Mononuclear cell (primary cell): ENCODE data around the gene ACBD4. TPM values are rescaled to one million over a fixed set of nuclear protein-coding genes. Genes with fewer than 3 reads are reported as not detected.
A peak's percentile ranks its signal among the peaks of the same experiment; 100 is the strongest.

ENCODE experiments used
- H3K27me3 ChIP-seq: 2 replicates; pipeline ENCODE4 v1.6.0; 2011; ENCODE audit warnings: low read length, control low read depth; ENCODE audit not compliant: insufficient read depth
- H3K4me1 ChIP-seq: 2 replicates; pipeline ENCODE4 v1.5.1; 2011; ENCODE audit warnings: mild to moderate bottlenecking, low read length, control low read depth; ENCODE audit not compliant: insufficient read depth
- H3K4me3 ChIP-seq: 2 replicates; pipeline ENCODE4 v1.5.1; 2011; ENCODE audit warnings: mild to moderate bottlenecking, low read length, moderate library complexity
- H3K9me3 ChIP-seq: 2 replicates; pipeline ENCODE4 v1.5.1; 2011; ENCODE audit warnings: low read depth, mild to moderate bottlenecking, control low read depth, low read length
- total RNA-seq: library from RNA; depleted of rRNA; stranded (reverse); fragments of >200 nt; gene quantifications from one replicate; pipeline ENCODE4 v1.2.3, GENCODE V29; 2012

ACBD4 gene
- total RNA-seq, 1 donor = 6.9 TPM

DNA sequence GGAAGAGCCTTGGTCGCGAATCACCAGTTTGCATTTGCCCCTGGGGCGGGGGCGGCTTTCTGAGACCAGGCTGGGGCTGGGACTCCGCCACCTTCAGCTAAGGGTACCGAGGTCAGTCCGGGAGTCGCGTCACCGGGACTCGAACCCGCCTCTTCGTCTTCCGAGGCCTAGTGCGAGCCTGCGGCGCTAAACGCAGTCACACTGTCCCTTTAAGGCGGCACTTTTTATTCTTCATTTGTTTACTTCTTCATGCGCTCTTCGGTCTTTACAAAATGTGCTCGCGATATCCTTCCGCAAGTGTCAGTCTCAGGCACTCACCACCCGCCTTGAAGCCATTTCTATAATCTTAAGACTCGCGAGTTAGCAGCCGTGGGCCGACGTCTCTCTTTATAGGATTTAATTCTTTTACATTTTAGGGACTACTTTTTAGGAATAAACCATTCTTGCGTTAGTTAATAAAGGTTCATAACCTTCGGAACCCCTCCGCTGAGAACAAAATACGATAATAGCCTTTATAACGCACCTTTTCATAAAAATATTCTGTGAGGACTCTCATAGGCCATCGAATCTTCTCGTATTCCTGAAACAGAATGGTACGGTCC, 12.2 kb downstream of the ACBD4 start:
- Histone ChIP-seq H3K27me3 (no peaks in the 10 kb centered on the region), H3K4me3 (peak overlapping the region; percentile 96), H3K9me3 (no peaks in the 10 kb centered on the region), H3K4me1 (peaks cover 74% of the 10 kb centered on the region)

DNA sequence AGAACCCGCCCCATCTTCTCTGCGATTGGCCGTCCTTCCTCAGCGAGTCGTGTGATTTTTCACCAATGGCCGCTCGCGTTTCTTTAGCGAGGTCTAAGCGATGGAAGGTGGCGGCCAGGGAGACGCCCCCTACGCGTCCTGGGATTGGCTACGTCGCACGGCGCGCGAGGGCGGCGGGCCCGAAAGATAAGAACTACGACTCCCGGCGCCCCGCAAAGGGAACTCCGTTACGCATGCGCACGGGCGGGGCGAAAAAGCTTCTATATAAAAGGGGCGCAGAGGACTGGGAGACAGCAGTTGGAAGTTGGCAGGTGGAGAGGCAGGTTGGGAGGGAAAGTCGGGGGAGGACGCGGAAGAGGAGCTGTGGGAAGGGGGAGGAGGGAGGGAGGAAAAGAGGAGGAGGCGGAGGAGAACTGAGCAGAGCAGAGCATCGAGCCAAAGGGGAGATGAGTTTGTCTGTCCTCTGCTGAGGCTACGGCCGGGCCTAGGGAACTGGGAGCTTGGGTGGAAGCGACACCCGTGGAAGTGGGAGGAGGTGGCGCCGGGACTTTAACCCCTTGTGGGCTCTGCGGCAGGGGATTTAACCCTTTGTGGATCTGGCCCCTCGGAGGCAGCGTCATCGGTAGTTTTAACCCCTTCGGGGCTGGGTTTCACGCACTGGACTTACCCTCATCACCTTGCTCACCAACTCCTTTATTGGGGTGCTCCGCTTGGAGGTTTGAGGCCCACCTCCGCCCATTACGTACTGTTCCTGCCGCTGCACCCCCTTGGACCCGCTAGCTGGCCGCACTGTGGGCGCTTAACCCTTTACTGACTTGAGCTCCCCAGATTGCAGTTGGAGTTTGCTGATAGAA, 12.9 kb downstream of the ACBD4 start, which contains the start of gene HEXIM1:
HEXIM1 (plus strand) TSS at position 293 of the 854 bp plus-strand sequence. CDS start 716 bp downstream, outside the sequence.
- Histone ChIP-seq H3K9me3 (no peaks in the 10 kb centered on the region), H3K4me3 (peak within 1 kb of the TSS; percentile 96), H3K4me1 (peaks cover 71% of the 10 kb centered on the region), H3K27me3 (no peaks in the 10 kb centered on the region)

DNA sequence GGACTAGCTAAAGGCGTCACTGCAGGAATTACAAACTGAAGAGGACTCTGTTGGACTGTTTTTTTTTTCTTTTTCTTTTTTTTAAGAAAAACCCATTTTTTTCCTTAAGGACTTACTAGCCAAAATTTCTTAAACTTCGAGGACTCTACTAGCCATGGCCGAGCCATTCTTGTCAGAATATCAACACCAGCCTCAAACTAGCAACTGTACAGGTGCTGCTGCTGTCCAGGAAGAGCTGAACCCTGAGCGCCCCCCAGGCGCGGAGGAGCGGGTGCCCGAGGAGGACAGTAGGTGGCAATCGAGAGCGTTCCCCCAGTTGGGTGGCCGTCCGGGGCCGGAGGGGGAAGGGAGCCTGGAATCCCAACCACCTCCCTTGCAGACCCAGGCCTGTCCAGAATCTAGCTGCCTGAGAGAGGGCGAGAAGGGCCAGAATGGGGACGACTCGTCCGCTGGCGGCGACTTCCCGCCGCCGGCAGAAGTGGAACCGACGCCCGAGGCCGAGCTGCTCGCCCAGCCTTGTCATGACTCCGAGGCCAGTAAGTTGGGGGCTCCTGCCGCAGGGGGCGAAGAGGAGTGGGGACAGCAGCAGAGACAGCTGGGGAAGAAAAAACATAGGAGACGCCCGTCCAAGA, 13.7 kb downstream of the ACBD4 start:
- Histone ChIP-seq H3K9me3 (no peaks in the 10 kb centered on the region), H3K27me3 (no peaks in the 10 kb centered on the region), H3K4me3 (peak overlapping the region; percentile 64), H3K4me1 (peaks cover 63% of the 10 kb centered on the region)

DNA sequence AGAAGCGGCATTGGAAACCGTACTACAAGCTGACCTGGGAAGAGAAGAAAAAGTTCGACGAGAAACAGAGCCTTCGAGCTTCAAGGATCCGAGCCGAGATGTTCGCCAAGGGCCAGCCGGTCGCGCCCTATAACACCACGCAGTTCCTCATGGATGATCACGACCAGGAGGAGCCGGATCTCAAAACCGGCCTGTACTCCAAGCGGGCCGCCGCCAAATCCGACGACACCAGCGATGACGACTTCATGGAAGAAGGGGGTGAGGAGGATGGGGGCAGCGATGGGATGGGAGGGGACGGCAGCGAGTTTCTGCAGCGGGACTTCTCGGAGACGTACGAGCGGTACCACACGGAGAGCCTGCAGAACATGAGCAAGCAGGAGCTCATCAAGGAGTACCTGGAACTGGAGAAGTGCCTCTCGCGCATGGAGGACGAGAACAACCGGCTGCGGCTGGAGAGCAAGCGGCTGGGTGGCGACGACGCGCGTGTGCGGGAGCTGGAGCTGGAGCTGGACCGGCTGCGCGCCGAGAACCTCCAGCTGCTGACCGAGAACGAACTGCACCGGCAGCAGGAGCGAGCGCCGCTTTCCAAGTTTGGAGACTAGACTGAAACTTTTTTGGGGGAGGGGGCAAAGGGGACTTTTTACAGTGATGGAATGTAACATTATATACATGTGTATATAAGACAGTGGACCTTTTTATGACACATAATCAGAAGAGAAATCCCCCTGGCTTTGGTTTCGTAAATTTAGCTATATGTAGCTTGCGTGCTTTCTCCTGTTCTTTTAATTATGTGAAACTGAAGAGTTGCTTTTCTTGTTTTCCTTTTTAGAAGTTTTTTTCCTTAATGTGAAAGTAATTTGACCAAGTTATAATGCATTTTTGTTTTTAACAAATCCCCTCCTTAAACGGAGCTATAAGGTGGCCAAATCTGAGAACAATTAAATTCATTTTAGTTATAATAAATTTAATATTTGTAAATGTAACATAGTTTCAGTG, 14.5 kb downstream of the ACBD4 start:
- Histone ChIP-seq H3K27me3 (no peaks in the 10 kb centered on the region), H3K4me3 (peak overlapping the region; percentile 64), H3K4me1 (peaks cover 56% of the 10 kb centered on the region), H3K9me3 (no peaks in the 10 kb centered on the region)

DNA sequence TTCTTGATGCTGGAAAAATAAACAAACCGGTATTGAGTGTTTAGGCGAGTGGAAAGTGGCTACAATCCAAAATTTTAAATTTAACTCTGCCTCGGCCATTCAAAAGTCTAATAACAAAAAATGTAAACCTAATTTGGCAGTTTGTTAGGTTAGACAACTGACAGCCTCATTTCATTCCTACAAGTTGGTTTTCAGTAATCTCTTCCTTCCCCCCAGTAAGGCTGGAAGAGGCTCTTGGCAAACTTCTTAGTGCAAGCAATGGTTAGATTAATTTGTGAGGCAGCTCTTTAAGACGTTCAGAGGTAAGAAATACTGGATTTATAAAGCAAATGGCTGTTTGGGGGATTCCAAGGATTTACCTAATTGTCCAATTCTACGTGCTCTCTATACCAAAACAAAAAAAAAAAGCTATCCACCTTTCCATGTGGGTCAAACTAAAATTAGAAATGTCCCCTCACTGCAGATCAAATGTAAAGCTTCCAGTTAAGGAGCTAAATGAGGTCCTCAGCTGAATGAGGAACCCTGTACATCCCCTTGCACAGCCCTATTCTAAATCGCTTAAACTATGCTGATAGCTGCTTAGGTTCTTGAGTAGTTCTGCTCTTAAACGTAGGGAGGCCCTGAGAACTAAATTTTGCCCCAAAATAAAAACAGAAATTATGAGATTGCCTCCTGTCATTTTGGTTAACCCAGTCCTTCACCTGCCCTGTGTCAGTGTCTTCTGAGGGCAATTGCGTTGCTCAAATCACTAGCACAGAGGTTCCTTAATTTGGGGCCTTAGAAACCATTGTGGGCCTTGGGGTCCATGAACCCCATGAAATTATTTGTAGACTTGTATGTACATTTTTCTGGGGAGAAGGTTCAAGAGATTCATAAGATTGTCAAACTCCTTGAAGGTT, 15.7 kb downstream of the ACBD4 start:
- Histone ChIP-seq H3K9me3 (no peaks in the 10 kb centered on the region), H3K27me3 (no peaks in the 10 kb centered on the region), H3K4me3 (no peak overlapping the region), H3K4me1 (peaks cover 58% of the 10 kb centered on the region)

DNA sequence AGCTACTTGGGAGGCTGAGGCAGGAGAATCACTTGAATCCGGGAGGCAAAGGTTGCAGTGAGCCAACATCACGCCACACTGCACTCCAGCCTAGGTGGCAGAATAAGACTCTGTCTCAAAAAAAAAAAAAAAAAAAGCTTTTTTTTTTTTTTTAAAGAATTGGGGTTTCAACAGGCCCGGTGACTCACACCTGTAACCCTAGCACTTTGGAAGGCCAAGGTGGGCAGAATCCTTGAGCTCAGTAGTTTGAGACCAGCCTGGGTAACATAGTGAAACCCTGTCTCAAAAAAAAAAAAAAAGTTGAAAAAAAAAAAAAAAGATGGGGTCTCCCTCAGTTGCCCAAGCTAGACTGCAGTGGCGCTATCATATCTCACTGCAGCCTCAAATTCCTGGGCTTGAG, 19.5 kb downstream of the ACBD4 start:
- H3K9me3 ChIP-seq = no peaks in the 10 kb centered on the region
- no peak overlapping the region for H3K4me3 ChIP-seq
- peaks cover 60% of the 10 kb centered on the region for H3K4me1 ChIP-seq
- H3K27me3 ChIP-seq = no peaks in the 10 kb centered on the region

DNA sequence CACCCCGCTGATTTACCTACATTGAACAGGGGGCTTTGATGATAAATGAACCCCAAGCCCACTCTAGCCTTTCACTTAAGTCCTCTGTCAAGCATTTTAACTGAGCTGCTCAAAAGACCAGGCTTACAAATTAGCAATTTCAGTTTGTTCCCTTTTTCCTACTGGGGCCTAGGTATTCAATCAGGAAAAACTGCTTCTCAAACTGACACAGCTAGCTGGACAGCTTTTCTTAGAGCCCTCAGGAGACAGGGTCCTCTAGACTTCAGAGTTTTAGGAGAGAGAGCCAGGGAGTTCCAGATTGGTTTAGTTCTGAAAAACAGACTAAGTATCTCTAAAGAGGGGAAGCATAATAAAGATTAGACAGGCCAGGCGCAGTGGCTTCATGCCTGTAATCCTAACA, 20.0 kb downstream of the ACBD4 start:
- Histone ChIP-seq H3K4me3 (no peak overlapping the region), H3K27me3 (no peaks in the 10 kb centered on the region), H3K4me1 (peaks cover 62% of the 10 kb centered on the region), H3K9me3 (no peaks in the 10 kb centered on the region)

DNA sequence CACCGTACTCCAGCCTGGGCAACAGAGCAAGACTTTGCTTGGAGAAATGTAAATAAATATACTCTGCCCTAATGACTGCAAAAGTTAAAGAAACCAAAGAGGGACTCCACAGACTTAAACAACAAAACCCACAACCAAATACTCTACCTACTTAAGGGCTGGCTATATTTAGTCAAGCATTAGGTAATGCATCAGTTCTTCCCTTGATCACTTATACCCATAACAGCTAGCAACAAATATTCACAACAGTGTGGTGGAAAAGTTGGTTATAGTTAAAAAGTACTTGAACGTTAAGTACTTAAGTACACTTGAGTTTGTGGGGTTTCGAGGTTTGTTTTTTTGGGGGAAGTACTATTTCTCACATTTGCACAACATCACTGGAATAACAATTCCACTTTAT, 20.8 kb downstream of the ACBD4 start:
- Histone ChIP-seq H3K4me3 (no peak overlapping the region), H3K9me3 (no peaks in the 10 kb centered on the region), H3K27me3 (no peaks in the 10 kb centered on the region), H3K4me1 (peaks cover 56% of the 10 kb centered on the region)

DNA sequence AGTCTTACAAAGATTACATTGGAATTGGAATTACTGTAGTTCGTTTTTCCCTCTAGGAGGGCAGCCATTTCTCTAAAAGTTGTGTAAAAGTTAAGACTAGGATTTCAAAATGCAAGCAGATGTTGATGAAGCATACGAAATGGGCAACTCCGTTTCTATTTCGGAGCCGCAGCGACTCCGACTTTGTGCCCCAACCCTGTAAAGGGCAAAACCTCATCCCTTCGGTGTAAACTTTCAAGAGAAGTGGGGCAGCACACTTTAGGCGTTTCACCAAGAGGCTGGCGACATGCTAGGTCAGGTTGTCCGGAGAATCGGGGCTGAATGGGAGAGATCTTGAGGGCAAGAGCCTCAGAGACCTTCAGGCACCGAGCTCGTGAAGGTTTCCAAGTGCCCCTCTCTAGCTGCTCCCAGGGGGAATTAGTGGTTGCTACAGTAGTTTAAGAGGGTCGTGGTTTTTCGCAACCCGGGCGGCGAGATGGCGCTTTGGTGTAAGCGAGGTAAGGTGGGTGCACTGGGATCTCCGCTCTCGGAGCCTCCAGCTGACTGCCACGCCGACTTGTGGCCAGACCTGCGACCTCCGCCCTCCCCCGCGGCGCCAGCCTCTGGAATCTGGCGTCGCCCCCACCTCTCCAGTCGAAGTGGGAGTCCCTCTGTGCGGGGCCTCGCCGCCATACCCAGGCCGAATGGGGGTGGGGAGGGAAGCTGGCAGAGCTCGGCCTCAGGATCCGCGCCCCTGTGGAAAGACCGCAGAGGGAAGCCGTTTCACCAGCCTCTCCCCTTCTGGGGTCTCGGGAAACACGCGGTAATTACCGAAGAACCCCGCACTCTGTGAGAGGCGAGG, 25.2 kb downstream of the ACBD4 start:
- Histone ChIP-seq H3K4me1 (peaks cover 65% of the 10 kb centered on the region), H3K4me3 (peak overlapping the region; percentile 92), H3K27me3 (no peaks in the 10 kb centered on the region), H3K9me3 (no peaks in the 10 kb centered on the region)

DNA sequence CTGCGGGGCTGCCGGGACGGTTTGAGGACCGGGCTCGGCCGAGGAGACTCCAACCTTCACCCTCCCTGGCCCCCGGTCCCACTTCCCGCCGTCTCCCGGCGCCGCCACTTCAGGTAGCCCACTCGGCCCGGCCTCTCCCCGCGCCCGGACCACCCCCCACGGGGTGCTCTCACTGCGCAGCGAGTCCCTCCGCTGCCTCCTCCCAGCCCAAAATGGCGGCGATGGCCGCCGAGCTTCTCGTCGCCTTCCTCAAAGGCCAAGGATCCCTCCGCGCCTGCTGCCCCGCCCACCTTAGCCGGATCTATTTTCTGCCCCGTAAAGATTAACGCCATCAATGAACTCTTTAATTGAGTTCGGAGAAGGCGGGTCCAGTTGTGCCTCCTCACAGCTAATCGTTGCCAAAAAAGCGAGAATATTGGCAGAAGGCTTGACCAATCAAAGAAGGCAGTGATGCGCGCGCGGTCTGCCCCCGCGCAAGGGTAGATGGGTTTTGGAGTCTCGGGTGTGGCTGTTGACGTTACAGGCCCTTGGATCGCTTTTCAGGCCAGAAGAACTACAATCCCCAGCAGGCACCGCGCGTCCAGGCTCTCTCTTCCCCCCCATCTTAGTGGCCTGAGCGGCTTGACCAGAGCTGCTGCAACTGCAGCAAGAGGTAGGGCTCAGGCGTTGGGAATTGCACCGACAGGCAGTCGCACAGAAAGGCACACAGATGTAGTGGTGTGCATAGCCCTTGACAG, 26.0 kb downstream of the ACBD4 start, which contains the start of gene HEXIM2:
HEXIM2 (plus strand) TSS at position 588 of the 737 bp plus-strand sequence. CDS start 919 bp downstream, outside the sequence.
- Histone ChIP-seq H3K4me3 (peak within 1 kb of the TSS; percentile 92), H3K4me1 (peaks cover 67% of the 10 kb centered on the region), H3K9me3 (no peaks in the 10 kb centered on the region), H3K27me3 (no peaks in the 10 kb centered on the region)

DNA sequence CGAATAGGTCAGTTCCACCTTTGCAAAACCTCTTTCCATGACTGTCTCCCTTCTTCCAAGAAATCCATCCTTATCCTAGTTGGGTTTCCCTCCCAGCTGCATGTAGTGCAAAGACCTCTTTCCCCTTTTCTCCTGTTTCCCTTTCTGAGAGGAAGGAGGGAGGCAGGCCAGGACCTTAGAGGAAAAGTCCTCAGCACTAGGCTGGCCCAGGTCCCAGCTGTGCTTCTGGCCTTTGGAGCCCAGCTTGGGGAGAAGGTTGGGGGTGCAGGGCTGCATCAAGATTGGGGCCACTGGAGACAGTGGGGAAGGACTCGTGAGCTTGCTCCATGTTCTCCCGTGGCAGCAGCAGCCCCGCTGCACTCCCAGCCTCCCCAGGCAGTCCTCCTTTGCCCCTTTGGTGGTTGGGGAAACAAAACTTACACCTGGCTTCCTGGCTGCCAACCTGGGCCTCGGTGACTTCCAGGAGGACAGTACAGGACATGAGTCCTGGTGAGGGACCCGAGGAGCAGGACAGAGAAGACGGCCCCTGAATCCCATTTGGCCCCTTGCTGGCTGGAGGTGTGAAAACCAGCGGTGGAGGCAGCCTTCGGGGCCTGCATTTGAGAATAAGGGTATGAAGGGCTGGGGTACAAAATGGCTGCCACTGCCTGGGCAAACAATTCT, 26.7 kb downstream of the ACBD4 start:
- no peaks in the 10 kb centered on the region for H3K9me3 ChIP-seq
- H3K27me3 ChIP-seq = no peaks in the 10 kb centered on the region
- H3K4me1 ChIP-seq = peaks cover 67% of the 10 kb centered on the region
- H3K4me3 ChIP-seq = peak overlapping the region; percentile 22

DNA sequence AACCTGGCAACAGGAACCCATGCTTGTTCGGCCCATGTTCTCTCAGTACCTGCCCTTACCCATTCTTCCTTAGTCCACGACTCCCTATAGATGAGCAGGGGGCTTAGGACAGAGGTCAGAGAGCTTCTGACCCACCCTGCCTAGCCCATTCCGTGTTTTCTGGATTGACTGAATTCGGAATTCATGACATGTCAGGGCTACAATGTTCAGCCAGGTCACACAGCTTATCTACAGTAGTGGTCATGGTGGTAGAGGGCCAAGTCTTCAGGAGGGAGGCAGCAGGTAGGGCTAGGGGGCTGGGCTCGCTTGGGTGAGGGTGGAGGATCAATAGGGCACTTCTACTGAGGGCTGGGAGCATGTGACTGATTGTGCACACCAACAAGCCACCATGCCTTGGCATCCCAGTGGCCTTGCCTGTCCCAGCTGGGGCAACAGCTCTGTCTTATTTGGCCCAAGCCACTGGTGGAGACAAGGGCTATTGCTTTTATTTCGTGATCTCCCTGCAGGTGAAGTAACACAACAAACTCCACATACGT, 29.3 kb downstream of the ACBD4 start:
- peaks cover 42% of the 10 kb centered on the region for H3K4me1 ChIP-seq
- no peaks in the 10 kb centered on the region for H3K27me3 ChIP-seq
- no peaks in the 10 kb centered on the region for H3K9me3 ChIP-seq
- H3K4me3 ChIP-seq = no peak overlapping the region
